Mesenteric fat pad (tissue), 1 donor: ENCODE results near the gene PCDHGA11. TPM values are rescaled to one million over a fixed set of nuclear protein-coding genes. Genes with fewer than 3 reads are reported as not detected.
"Not testable (repeated sequence)": the region's sequence is repeated elsewhere in the genome, so short reads cannot be mapped to it uniquely, and the experiment has no call there.

Source experiments
- DNase-seq: peaks from one replicate; pipeline ENCODE4 v3.0.0-alpha.2; 2020; ENCODE audit warnings: low spot score
- total RNA-seq: library from RNA; stranded (reverse); fragmentation: NEBNext Ultra II Directional; extraction: Animal tissue kit (Norgen Biotek cat#: 25700); gene quantifications from one replicate; pipeline ENCODE4 v1.2.1, GENCODE V29; 2021
- donor health status: DM: yes; HTN: yes; CAD: no.

PCDHGA11 gene
- total RNA-seq, 1 donor from 2014 or later: 3.1 TPM

- DNase-seq: no peak
Measured at GRCh38 chr5:141427783-141428426, 7.1 kb downstream of the PCDHGA11 start.

- no peak for DNase-seq
Measured at GRCh38 chr5:141430332-141431113, 9.7 kb downstream of the PCDHGA11 start, which contains the start of gene PCDHGA12. TSS of gene PCDHGA12 (plus strand) at chr5:141430507. CDS start at chr5:141430760, 253 bp downstream.

DNA sequence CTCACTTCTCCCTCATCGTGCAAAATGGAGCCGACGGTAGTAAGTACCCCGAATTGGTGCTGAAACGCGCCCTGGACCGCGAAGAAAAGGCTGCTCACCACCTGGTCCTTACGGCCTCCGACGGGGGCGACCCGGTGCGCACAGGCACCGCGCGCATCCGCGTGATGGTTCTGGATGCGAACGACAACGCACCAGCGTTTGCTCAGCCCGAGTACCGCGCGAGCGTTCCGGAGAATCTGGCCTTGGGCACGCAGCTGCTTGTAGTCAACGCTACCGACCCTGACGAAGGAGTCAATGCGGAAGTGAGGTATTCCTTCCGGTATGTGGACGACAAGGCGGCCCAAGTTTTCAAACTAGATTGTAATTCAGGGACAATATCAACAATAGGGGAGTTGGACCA, 10.4 kb downstream of the PCDHGA11 start:
- DNase-seq: no peak

GRCh38 chr5:141432308-141432707, 11.5 kb downstream of the PCDHGA11 start:
- DNase-seq: not testable (repeated sequence)

- DNase-seq: not testable (repeated sequence)
Measured at GRCh38 chr5:141432726-141433125, 11.9 kb downstream of the PCDHGA11 start.

GRCh38 chr5:141434006-141434405, 13.2 kb downstream of the PCDHGA11 start:
- no peak for DNase-seq

DNA sequence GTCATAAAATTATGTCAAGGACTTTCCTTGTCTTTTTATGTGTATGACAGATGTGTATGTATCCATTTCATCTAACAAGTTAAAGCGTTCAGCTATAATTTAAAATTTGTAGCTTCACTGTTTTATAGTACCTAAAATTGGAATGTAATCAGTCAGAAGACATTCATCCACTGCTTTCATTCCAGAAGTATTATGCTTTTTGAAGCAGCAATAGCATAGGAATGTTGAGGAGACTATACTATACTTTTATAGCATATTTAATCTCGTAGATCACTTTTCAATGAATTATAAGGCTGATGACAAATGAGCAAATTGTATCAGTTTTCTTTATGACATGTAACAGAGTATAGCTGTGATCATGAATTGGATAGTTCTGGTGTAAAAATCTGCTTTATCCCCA, 16.4 kb downstream of the PCDHGA11 start:
- no peak for DNase-seq

GRCh38 chr5:141439411-141440141, 18.7 kb downstream of the PCDHGA11 start:
- DNase-seq: no peak

- DNase-seq: no peak
Measured at GRCh38 chr5:141440341-141440740, 19.5 kb downstream of the PCDHGA11 start.

GRCh38 chr5:141441571-141442170, 20.8 kb downstream of the PCDHGA11 start:
- no peak for DNase-seq

DNA sequence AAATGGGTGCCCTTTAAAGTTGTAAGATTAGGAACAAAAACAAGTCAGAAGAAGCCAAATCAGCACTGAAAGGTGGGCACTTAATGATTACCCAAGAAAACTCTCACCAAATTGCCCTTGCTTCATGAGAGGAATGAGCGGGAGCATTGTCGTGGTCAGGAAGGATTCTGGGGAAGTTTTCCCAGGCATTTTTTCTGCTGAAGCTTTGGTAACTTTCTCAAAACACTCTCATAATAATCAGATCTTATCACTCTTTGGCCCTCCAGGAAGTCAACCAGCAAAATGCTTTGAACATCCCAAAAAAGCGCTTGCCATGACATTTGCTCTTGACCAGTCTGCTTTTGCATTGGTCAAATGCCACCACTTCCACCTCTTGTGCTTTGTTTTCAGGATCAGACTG, 44.5 kb downstream of the PCDHGA11 start:
- DNase-seq: no peak

Other genes with a start within 250 kb of the PCDHGA11 start
- gene PCDHB7, start 248.4 kb upstream of the PCDHGA11 start, total RNA-seq: 1.6 TPM
- 2.4 TPM for gene PCDHB8, start 243.3 kb upstream of the PCDHGA11 start, total RNA-seq
- 1.6 TPM for gene PCDHB16, start 238.7 kb upstream of the PCDHGA11 start, total RNA-seq
- 1.0 TPM for gene PCDHB9, start 233.9 kb upstream of the PCDHGA11 start, total RNA-seq
- 1.4 TPM for gene PCDHB10, start 228.7 kb upstream of the PCDHGA11 start, total RNA-seq
- gene PCDHB11, start 221.4 kb upstream of the PCDHGA11 start, total RNA-seq: 2.0 TPM
- gene PCDHB12, start 212.3 kb upstream of the PCDHGA11 start, total RNA-seq: 3.3 TPM
- 2.8 TPM for gene PCDHB13, start 207.1 kb upstream of the PCDHGA11 start, total RNA-seq
- gene PCDHB14, start 197.7 kb upstream of the PCDHGA11 start, total RNA-seq: 1.9 TPM
- gene PCDHB15, start 175.7 kb upstream of the PCDHGA11 start, total RNA-seq: 3.4 TPM
- gene SLC25A2, start 117.0 kb upstream of the PCDHGA11 start, total RNA-seq: 0.61 TPM
- gene TAF7, start 100.3 kb upstream of the PCDHGA11 start, total RNA-seq: 53.9 TPM
- gene PCDHGA1, start 90.5 kb upstream of the PCDHGA11 start, total RNA-seq: 0.48 TPM
- gene PCDHGA2, start 82.3 kb upstream of the PCDHGA11 start, total RNA-seq: 3.7 TPM
- 2.2 TPM for gene PCDHGA3, start 77.2 kb upstream of the PCDHGA11 start, total RNA-seq
- gene PCDHGB1, start 71.0 kb upstream of the PCDHGA11 start, total RNA-seq: 1.3 TPM
- gene PCDHGA4, start 66.0 kb upstream of the PCDHGA11 start, total RNA-seq: 4.7 TPM
- 3.1 TPM for gene PCDHGB2, start 61.1 kb upstream of the PCDHGA11 start, total RNA-seq
- gene PCDHGA5, start 56.9 kb upstream of the PCDHGA11 start, total RNA-seq: 2.7 TPM
- gene PCDHGB3, start 50.8 kb upstream of the PCDHGA11 start, total RNA-seq: 2.7 TPM
- 3.1 TPM for gene PCDHGA6, start 47.2 kb upstream of the PCDHGA11 start, total RNA-seq
- gene PCDHGA7, start 38.3 kb upstream of the PCDHGA11 start, total RNA-seq: 1.9 TPM
- 3.2 TPM for gene PCDHGB4, start 33.4 kb upstream of the PCDHGA11 start, total RNA-seq
- 0.87 TPM for gene PCDHGA8, start 28.4 kb upstream of the PCDHGA11 start, total RNA-seq
- gene PCDHGB5, start 23.1 kb upstream of the PCDHGA11 start, total RNA-seq: 5.9 TPM
- 3.9 TPM for gene PCDHGA9, start 18.3 kb upstream of the PCDHGA11 start, total RNA-seq
- 5.3 TPM for gene PCDHGB6, start 13.0 kb upstream of the PCDHGA11 start, total RNA-seq
- gene PCDHGA10, start 8.1 kb upstream of the PCDHGA11 start, total RNA-seq: 4.2 TPM
- gene PCDHGB7, start 3.4 kb upstream of the PCDHGA11 start, total RNA-seq: 8.1 TPM
- 4.6 TPM for gene PCDHGA12, start 9.5 kb downstream of the PCDHGA11 start, total RNA-seq
- gene PCDHGC3, start 54.9 kb downstream of the PCDHGA11 start, total RNA-seq: 46.8 TPM
- gene PCDHGC4, start 64.0 kb downstream of the PCDHGA11 start, total RNA-seq: 1.7 TPM
- gene PCDHGC5, start 68.0 kb downstream of the PCDHGA11 start, total RNA-seq: 1.1 TPM
- gene DIAPH1, start 197.9 kb downstream of the PCDHGA11 start, total RNA-seq: 49.5 TPM
- gene HDAC3, start 215.8 kb downstream of the PCDHGA11 start, total RNA-seq: 39.3 TPM
- gene RELL2, start 215.9 kb downstream of the PCDHGA11 start, total RNA-seq: 1.5 TPM
- gene FCHSD1, start 230.4 kb downstream of the PCDHGA11 start, total RNA-seq: 11.5 TPM